Measurements from ENCODE around the gene CCL4L2.
"Not testable (repeated sequence)": the region's sequence is repeated elsewhere in the genome, so short reads cannot be mapped to it uniquely, and the experiment has no call there.

The CCL4L2 gene

GRCh38 chr17:36209575-36209974 lies 1.3 kb upstream of the CCL4L2 start:
- no peak for TF ChIP-seq CTCF (IDR thresholded peaks at IDR 0.05; ENCODE audit: insufficient read depth, low read depth, low read length, missing control alignments)
- no peak for DNase-seq (ENCODE audit: low read depth)
- no peak overlapping the region for H3K4me3 ChIP-seq (ENCODE audit: low read length)

GRCh38 chr17:36211484-36212271 lies 815 bp downstream of the CCL4L2 start:
- not testable (repeated sequence) for DNase-seq (ENCODE audit: low read depth); H3K4me3 ChIP-seq (ENCODE audit: low read length)

- H3K4me3 ChIP-seq (ENCODE audit: low read length) = no peak overlapping the region
- TF ChIP-seq CTCF (IDR thresholded peaks at IDR 0.05; ENCODE audit: insufficient read depth, low read depth, low read length, missing control alignments) = no peak
These were observed 1.4 kb downstream of the CCL4L2 start for GRCh38 chr17:36212272-36212605.

GRCh38 chr17:36212966-36213365 lies 2.1 kb downstream of the CCL4L2 start:
- no peak for DNase-seq (ENCODE audit: low read depth)
- TF ChIP-seq CTCF (IDR thresholded peaks at IDR 0.05; ENCODE audit: insufficient read depth, low read depth, low read length, missing control alignments) = no peak
- H3K4me3 ChIP-seq (ENCODE audit: low read length) = no peak overlapping the region

More at GRCh38 chr17:36212272-36212605, 1.4 kb downstream of the CCL4L2 start:
- DNase-seq (ENCODE audit: low read depth) = no peak

- H3K4me3 ChIP-seq (ENCODE audit: low read length) = no peak overlapping the region
- no peak for DNase-seq (ENCODE audit: low read depth)
- TF ChIP-seq CTCF (IDR thresholded peaks at IDR 0.05; ENCODE audit: insufficient read depth, low read depth, low read length, missing control alignments) = no peak
These were observed 2.8 kb downstream of the CCL4L2 start for GRCh38 chr17:36213695-36214094.

- H3K4me3 ChIP-seq (ENCODE audit: low read length) = no peak overlapping the region
- no peak for TF ChIP-seq CTCF (IDR thresholded peaks at IDR 0.05; ENCODE audit: insufficient read depth, low read depth, low read length, missing control alignments)
- no peak for DNase-seq (ENCODE audit: low read depth)
These were observed 4.1 kb downstream of the CCL4L2 start for GRCh38 chr17:36214918-36215317.

GRCh38 chr17:36215406-36216308 lies 4.8 kb downstream of the CCL4L2 start:
- DNase-seq (ENCODE audit: low read depth); H3K4me3 ChIP-seq (ENCODE audit: low read length): not testable (repeated sequence)

- not testable (repeated sequence) for H3K4me3 ChIP-seq (ENCODE audit: low read length); DNase-seq (ENCODE audit: low read depth)
These were observed 8.7 kb downstream of the CCL4L2 start for GRCh38 chr17:36219556-36219955.

GRCh38 chr17:36220737-36221580 lies 10.1 kb downstream of the CCL4L2 start:
- DNase-seq (ENCODE audit: low read depth) = not testable (repeated sequence)

GRCh38 chr17:36221581-36222100 lies 10.8 kb downstream of the CCL4L2 start:
- not testable (repeated sequence) for DNase-seq (ENCODE audit: low read depth); H3K4me3 ChIP-seq (ENCODE audit: low read length)

More at GRCh38 chr17:36220737-36221580, 10.1 kb downstream of the CCL4L2 start:
- not testable (repeated sequence) for H3K4me3 ChIP-seq (ENCODE audit: low read length)

- DNase-seq (ENCODE audit: low read depth); H3K4me3 ChIP-seq (ENCODE audit: low read length): not testable (repeated sequence)
These were observed 12.1 kb downstream of the CCL4L2 start for GRCh38 chr17:36222967-36223366.

Measured in epithelial cell of esophagus (primary cell).